GM12878 (cell line): Measurements from ENCODE around the gene INKA1. TPM values are rescaled to one million over a fixed set of nuclear protein-coding genes. Genes with fewer than 3 reads are reported as not detected.

Experiments
- ATAC-seq: fragments of 200-7000 bp; cut with Tn5 transposase; 3 replicates; pipeline ENCODE4 v1.9.1; 2020; ENCODE audit warnings: mild to moderate bottlenecking, moderate library complexity
- BruUV-seq: library from RNA; stranded (reverse); fragments of 400-500 nt; replicated peaks from 2 replicates; lab custom pipeline; 2021; lab: Mats Ljungman, UMichigan
- CTCF ChIA-PET: fragments of 300-600 bp; sonication (Branson Sonifier 250); formaldehyde crosslinking; extraction: SDS; loops from one replicate; lab custom pipeline; 2021; ENCODE audit warnings: inconsistent platforms; lab: Yijun Ruan, JAX
- POLR2A ChIA-PET: fragments of 350-600 bp; formaldehyde crosslinking; extraction: SDS; loops from one replicate; lab custom pipeline; 2021; ENCODE audit warnings: inconsistent platforms; lab: Charles Lee
- RAD21 ChIA-PET: fragments of 300-600 bp; sonication (Branson Sonifier 250); formaldehyde crosslinking; loops from one replicate; lab custom pipeline; 2023; ENCODE audit warnings: antibody characterized with exemption; ENCODE audit not compliant: unreplicated experiment; lab: Charles Lee
- SMC1A ChIA-PET: fragments of 300-600 bp; sonication (Branson Sonifier 250); formaldehyde crosslinking; loops from one replicate; lab custom pipeline; 2023; ENCODE audit not compliant: unreplicated experiment, uncharacterized antibody; lab: Charles Lee
- DNase-seq: peaks from one replicate; pipeline ENCODE4 v3.0.0-alpha.2; 2011; ENCODE audit warnings: low read depth, low spot score
- FAIRE-seq: peaks from 3 replicates; lab custom pipeline; 2011; peaks lifted over from hg19 to GRCh38; lab: Jason Lieb, UNC
- H2AFZ ChIP-seq: 2 replicates; pipeline ENCODE4 v1.6.0; 2011; ENCODE audit warnings: low read depth, low read length, control low read depth; ENCODE audit not compliant: control insufficient read depth
- H3K27ac ChIP-seq: 2 replicates; pipeline ENCODE4 v1.5.1; 2011; ENCODE audit warnings: control low read depth; ENCODE audit not compliant: control insufficient read depth, insufficient read depth
- H3K27me3 ChIP-seq, 2 experiments: replicated peaks in 1 of 2; 2 replicates each; pipeline versions ENCODE4 v1.6.0 to v1.6.1; 2011; ENCODE audit warnings: low read length in 1 of 2; ENCODE audit not compliant: control insufficient read depth in 2 of 2, insufficient read depth in 2 of 2
- H3K36me3 ChIP-seq, 2 experiments: 2 replicates each; pipeline ENCODE4 v1.5.1; 2011; ENCODE audit warnings: low read length in 1 of 2; ENCODE audit not compliant: control insufficient read depth in 2 of 2, insufficient read depth in 2 of 2
- H3K4me1 ChIP-seq: 2 replicates; pipeline ENCODE4 v1.6.1; 2011; ENCODE audit warnings: mild to moderate bottlenecking, low read length, moderate library complexity, mixed read lengths; ENCODE audit not compliant: control insufficient read depth, insufficient read depth
- H3K4me2 ChIP-seq: 2 replicates; pipeline ENCODE4 v1.6.0; 2011; ENCODE audit warnings: control low read depth; ENCODE audit not compliant: control insufficient read depth, insufficient read depth
- H3K4me3 ChIP-seq: fragments of 200-600 bp; sonication (generic); 2 replicates; pipeline ENCODE4 v1.5.1; 2016
- H3K79me2 ChIP-seq: 2 replicates; pipeline ENCODE4 v1.6.0; 2011; ENCODE audit warnings: low read length; ENCODE audit not compliant: control insufficient read depth, insufficient read depth
- H3K9ac ChIP-seq: 2 replicates; pipeline ENCODE4 v1.8.0; 2011; ENCODE audit warnings: low read length, control low read depth, mixed read lengths; ENCODE audit not compliant: control insufficient read depth, insufficient read depth
- H3K9me3 ChIP-seq: replicated peaks from 3 replicates; pipeline ENCODE4 v1.5.1; 2011; ENCODE audit warnings: mild to moderate bottlenecking, low read length; ENCODE audit not compliant: control insufficient read depth, insufficient read depth
- H4K20me1 ChIP-seq: 2 replicates; pipeline ENCODE4 v1.6.0; 2011; ENCODE audit not compliant: control insufficient read depth, insufficient read depth
- BACH1 ChIP-seq: fragments of 450-650 bp; IDR thresholded peaks from 2 replicates; pipeline ENCODE4 v1.6.1; 2017; ENCODE audit warnings: mild to moderate bottlenecking, borderline replicate concordance
- CBX5 ChIP-seq: sonication (generic); IDR thresholded peaks from 2 replicates; pipeline ENCODE4 v1.6.1; 2016; ENCODE audit warnings: low read depth, moderate library complexity, mild to moderate bottlenecking, inconsistent platforms
- EZH2 ChIP-seq: IDR thresholded peaks from 2 replicates; pipeline ENCODE4 v1.6.1; 2012; ENCODE audit warnings: low read depth, mild to moderate bottlenecking, control low read depth, inconsistent platforms, low read length, borderline replicate concordance; ENCODE audit not compliant: control insufficient read depth
- HCFC1 ChIP-seq: fragments of 150-350 bp; IDR thresholded peaks from 2 replicates; pipeline ENCODE4 v1.6.1; 2014; ENCODE audit warnings: low read length
- NFYB ChIP-seq: IDR thresholded peaks from 2 replicates; pipeline ENCODE4 v1.6.1; 2011; ENCODE audit warnings: low read depth, mild to moderate bottlenecking, low read length, improper control_type of control experiment, moderate library complexity; ENCODE audit not compliant: insufficient read depth
- POU2F2 ChIP-seq: IDR thresholded peaks from 3 replicates; pipeline ENCODE4 v1.6.1; 2011; ENCODE audit warnings: low read depth, mild to moderate bottlenecking, low read length, borderline replicate concordance
- SMAD1 ChIP-seq: fragments of 450-650 bp; IDR thresholded peaks from 2 replicates; pipeline ENCODE4 v1.6.1; 2018; ENCODE audit warnings: mild to moderate bottlenecking, low read depth; ENCODE audit not compliant: partially characterized antibody
- SREBF2 ChIP-seq: IDR thresholded peaks from 2 replicates; pipeline ENCODE4 v1.6.1; 2012; ENCODE audit warnings: mild to moderate bottlenecking, low read length
- TAF1 ChIP-seq: IDR thresholded peaks from 2 replicates; pipeline ENCODE4 v1.6.1; 2011; ENCODE audit warnings: mild to moderate bottlenecking, low read depth, low read length, borderline replicate concordance
- WGBS: methylation state at CpG from one replicate; pipeline ENCODE4 v1.1.6; 2016; ENCODE audit warnings: low lambda C conversion rate; ENCODE audit not compliant: insufficient replicate concordance, insufficient coverage; ENCODE audit errors: missing lambda C conversion rate; 5-methylcytosine and 5-hydroxymethylcytosine counted together
- in situ Hi-C: fragments of 300-500 bp; cut with MboI; formaldehyde crosslinking; loops from 9 replicates; pipeline ENCODE4 v1.14.3; 2018; ENCODE audit warnings: mixed read lengths
- intact Hi-C: fragments of 100-400 bp; cut with micrococcal nuclease; formaldehyde crosslinking; loops from one replicate; pipeline ENCODE4 v1.14.2; 2022; ENCODE audit not compliant: unreplicated experiment
- polyA plus RNA-seq, 11 experiments: library from polyadenylated mRNA; depleted of rRNA in 4 of 11; unstranded in 6 of 11; stranded (reverse) in 5 of 11; fragments of >200 nt; fragmentation: Nextera tagmentation in 4 of 11; fragmentation: Illumina TruSeq in 1 of 11; extraction: Ambion mirVana in 4 of 11; extraction: Trizol in 1 of 11; gene quantifications; 1 replicate in 1 of 11; 2 replicates in 10 of 11; pipeline versions ENCODE4 v1.2.1 to v1.2.3, GENCODE V29; 2011 to 2016; ENCODE audit warnings: inconsistent platforms in 2 of 11, missing spikeins in 2 of 11, low read depth in 1 of 11
- total RNA-seq, 4 experiments: library from RNA; depleted of rRNA in 3 of 4; stranded (reverse); fragments of >200 nt in 3 of 4; fragmentation: Illumina TruSeq in 1 of 4; extraction: Trizol in 1 of 4; gene quantifications; 2 replicates each; pipeline versions ENCODE4 v1.2.1 to v1.2.3, GENCODE V29; 2013 to 2021
- TF ChIP-seq, protein P1 (sequence below): IDR thresholded peaks from 2 replicates; pipeline ENCODE4 v1.6.1; 2012; ENCODE audit warnings: improper control_type of control experiment, low read depth, low read length; ENCODE audit not compliant: insufficient replicate concordance
- TF ChIP-seq, protein P2 (sequence below): IDR thresholded peaks from 2 replicates; pipeline ENCODE4 v1.6.1; 2011; ENCODE audit warnings: low read depth, low read length, improper control_type of control experiment, borderline replicate concordance
- TF ChIP-seq, protein P3 (sequence below): IDR thresholded peaks from 2 replicates; pipeline ENCODE4 v1.6.1; 2012; ENCODE audit warnings: low read depth, low read length, improper control_type of control experiment

INKA1 gene
- total and polyA plus RNA-seq, 10 of the 15 experiments (the other 5 are each of a cell fraction or from before 2014, with no cell fraction given), result 0.32 to 10.5 (median 4.9) TPM

DNA sequence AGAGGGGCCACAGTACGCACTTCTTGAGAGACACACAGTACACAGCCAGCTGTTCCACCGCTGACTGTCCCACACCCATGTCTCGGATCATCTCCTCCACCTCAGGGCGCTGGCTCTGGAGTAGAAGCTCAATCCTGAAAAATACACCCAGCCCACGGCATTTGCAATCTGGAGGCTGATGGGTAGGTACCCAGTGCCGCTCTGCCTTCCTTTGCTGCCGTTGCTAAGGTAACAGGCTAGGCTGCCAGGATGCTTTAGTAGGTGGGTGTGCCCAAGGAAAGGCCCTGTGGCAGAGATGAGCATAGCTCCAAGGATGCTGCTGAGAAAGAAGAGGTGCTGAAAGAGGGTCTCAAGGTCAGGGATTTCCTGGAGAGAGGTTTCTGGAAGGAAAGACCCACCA, 38.7 kb downstream of the INKA1 start (continued):
- TF ChIP-seq, protein P1, sequence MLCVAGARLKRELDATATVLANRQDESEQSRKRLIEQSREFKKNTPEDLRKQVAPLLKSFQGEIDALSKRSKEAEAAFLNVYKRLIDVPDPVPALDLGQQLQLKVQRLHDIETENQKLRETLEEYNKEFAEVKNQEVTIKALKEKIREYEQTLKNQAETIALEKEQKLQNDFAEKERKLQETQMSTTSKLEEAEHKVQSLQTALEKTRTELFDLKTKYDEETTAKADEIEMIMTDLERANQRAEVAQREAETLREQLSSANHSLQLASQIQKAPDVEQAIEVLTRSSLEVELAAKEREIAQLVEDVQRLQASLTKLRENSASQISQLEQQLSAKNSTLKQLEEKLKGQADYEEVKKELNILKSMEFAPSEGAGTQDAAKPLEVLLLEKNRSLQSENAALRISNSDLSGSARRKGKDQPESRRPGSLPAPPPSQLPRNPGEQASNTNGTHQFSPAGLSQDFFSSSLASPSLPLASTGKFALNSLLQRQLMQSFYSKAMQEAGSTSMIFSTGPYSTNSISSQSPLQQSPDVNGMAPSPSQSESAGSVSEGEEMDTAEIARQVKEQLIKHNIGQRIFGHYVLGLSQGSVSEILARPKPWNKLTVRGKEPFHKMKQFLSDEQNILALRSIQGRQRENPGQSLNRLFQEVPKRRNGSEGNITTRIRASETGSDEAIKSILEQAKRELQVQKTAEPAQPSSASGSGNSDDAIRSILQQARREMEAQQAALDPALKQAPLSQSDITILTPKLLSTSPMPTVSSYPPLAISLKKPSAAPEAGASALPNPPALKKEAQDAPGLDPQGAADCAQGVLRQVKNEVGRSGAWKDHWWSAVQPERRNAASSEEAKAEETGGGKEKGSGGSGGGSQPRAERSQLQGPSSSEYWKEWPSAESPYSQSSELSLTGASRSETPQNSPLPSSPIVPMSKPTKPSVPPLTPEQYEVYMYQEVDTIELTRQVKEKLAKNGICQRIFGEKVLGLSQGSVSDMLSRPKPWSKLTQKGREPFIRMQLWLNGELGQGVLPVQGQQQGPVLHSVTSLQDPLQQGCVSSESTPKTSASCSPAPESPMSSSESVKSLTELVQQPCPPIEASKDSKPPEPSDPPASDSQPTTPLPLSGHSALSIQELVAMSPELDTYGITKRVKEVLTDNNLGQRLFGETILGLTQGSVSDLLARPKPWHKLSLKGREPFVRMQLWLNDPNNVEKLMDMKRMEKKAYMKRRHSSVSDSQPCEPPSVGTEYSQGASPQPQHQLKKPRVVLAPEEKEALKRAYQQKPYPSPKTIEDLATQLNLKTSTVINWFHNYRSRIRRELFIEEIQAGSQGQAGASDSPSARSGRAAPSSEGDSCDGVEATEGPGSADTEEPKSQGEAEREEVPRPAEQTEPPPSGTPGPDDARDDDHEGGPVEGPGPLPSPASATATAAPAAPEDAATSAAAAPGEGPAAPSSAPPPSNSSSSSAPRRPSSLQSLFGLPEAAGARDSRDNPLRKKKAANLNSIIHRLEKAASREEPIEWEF, result no peak

DNA sequence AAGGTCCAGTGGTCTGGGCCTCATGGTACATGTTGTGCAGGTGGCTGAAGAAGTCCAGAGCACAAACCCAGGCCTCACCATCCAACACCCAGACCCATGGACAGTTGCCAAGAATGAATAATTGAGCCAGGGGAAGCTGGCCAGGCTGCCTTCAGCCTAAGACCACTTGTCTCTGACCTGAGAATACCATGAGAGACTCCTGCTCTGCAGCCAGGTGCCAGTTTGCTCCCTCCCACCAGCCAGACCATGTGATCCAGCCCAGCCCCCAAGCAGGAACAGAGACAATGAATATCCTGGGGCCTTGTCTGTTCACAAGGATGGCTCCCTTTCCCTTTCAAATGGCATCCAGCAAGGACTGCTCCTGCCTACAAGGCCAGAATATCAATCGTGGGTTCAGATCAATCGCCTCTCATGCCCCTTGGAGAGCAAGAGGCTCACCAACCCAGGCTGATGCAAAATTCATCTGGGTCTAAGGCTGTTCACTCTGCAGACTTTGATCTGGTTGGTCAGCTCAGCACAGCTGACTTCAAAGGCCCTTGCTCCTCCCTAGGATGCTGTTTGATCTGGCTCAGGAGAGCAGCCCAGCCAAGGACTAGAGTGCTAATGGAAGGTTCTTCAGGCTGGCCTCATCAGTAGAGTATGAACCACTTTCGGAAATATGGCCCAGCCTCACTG, 39.9 kb downstream of the INKA1 start:
- no peaks in the 10 kb centered on the region for H3K79me2 ChIP-seq
- in situ Hi-C loops, result no loop called here
- no peak overlapping the region for H3K4me3 ChIP-seq
- ChIA-PET SMC1A (interaction anchor here (7.5 kb wide), 1 partner anchor 39 kb away, joined by 146 read pairs; the partner anchor contains the start of genes CDHR4 and INKA1), POLR2A (interaction anchor here (1.0 kb wide), 1 partner anchor 40 kb away, joined by 4 read pairs; the partner anchor contains the start of gene INKA1), CTCF (interaction anchor here (2.0 to 14.1 kb wide), 2 partner anchors 17 to 39 kb away, joined by 4 to 327 read pairs; partner anchors contain the start of genes CDHR4 and INKA1), RAD21 (interaction anchor here (7.0 kb wide), 1 partner anchor 40 kb away, joined by 182 read pairs; the partner anchor contains the start of genes CDHR4 and INKA1)
- ATAC-seq, result no peak
- no peak for DNase-seq
- intact Hi-C loops, result no loop called here
- no peaks in the 10 kb centered on the region for H4K20me1 ChIP-seq
- no peak overlapping the region for H3K4me2 ChIP-seq
- H3K9me3 ChIP-seq, result no peaks in the 10 kb centered on the region
- WGBS, result 75% methylated on average over 3 of the region's 3 CpGs
- H3K4me1 ChIP-seq, result no peaks in the 10 kb centered on the region
- no peak for FAIRE-seq
- no peak overlapping the region for H3K9ac ChIP-seq
- no peaks in the 10 kb centered on the region for H3K27me3 ChIP-seq
- peaks cover 19% of the 10 kb centered on the region in 2 experiments for H3K36me3 ChIP-seq
- H3K27ac ChIP-seq, result no peak overlapping the region
- BruUV-seq, result no TSS peak
- H2AFZ ChIP-seq, result no peak overlapping the region
- TF ChIP-seq CBX5, result no peak
- TF ChIP-seq TAF1, result no peak
- TF ChIP-seq, protein P2, sequence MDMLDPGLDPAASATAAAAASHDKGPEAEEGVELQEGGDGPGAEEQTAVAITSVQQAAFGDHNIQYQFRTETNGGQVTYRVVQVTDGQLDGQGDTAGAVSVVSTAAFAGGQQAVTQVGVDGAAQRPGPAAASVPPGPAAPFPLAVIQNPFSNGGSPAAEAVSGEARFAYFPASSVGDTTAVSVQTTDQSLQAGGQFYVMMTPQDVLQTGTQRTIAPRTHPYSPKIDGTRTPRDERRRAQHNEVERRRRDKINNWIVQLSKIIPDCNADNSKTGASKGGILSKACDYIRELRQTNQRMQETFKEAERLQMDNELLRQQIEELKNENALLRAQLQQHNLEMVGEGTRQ, result no peak
- no peak for TF ChIP-seq SMAD1
- TF ChIP-seq NFYB, result no peak
- no peak for TF ChIP-seq BACH1
- TF ChIP-seq HCFC1, result no peak
- TF ChIP-seq, protein P3, sequence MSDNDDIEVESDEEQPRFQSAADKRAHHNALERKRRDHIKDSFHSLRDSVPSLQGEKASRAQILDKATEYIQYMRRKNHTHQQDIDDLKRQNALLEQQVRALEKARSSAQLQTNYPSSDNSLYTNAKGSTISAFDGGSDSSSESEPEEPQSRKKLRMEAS, result no peak
- no peak for TF ChIP-seq EZH2
- TF ChIP-seq SREBF2, result no peak
- TF ChIP-seq POU2F2, result no peak
